ENCODE measurements around the gene LY6G6F.

The LY6G6F gene

DNA sequence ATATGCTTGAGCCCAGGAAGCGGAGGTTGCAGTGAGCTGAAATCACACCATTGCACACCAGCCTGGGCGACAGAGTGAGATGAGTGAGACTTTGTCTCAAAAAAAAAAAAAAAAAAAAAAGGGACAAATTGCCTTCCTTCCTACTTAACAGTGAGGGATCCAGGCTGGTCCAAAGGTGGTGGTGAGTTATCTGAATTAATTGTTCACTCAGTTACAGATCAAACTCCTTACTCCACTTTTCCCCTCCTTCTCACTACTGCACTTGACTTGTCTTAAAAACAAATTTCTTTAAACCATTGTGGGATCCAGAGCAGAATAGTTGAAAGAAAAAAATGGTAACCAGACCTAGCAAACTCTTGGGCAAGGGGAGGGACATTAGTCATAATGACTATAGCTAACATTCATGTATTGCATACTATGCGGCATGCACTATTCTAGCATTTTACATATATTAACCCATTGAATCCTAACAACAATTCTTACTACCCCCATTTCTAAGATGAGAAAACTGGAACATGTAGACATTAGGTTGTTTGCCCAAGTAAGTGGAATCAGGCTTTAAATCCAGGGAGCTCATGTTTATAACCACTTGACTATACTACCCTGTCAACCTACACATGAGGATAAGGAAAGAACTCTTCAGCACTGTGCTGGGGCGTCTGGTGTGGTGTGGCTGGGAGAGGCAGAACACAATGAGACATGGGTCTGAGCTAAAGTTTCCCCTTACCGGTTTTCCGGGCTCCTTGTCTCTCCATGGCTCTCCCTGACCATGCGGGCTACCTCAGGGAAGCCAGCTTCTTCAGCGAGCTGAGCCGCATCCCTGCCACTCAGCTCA, 43.3 kb upstream of the LY6G6F start:
- TF ChIP-seq TCF12 (IDR thresholded peaks at IDR 0.05; ENCODE audit: low read depth) = no peak
- no peak for TF ChIP-seq YY1 (IDR thresholded peaks at IDR 0.05; ENCODE audit: low read depth)
- TF ChIP-seq, protein P1, sequence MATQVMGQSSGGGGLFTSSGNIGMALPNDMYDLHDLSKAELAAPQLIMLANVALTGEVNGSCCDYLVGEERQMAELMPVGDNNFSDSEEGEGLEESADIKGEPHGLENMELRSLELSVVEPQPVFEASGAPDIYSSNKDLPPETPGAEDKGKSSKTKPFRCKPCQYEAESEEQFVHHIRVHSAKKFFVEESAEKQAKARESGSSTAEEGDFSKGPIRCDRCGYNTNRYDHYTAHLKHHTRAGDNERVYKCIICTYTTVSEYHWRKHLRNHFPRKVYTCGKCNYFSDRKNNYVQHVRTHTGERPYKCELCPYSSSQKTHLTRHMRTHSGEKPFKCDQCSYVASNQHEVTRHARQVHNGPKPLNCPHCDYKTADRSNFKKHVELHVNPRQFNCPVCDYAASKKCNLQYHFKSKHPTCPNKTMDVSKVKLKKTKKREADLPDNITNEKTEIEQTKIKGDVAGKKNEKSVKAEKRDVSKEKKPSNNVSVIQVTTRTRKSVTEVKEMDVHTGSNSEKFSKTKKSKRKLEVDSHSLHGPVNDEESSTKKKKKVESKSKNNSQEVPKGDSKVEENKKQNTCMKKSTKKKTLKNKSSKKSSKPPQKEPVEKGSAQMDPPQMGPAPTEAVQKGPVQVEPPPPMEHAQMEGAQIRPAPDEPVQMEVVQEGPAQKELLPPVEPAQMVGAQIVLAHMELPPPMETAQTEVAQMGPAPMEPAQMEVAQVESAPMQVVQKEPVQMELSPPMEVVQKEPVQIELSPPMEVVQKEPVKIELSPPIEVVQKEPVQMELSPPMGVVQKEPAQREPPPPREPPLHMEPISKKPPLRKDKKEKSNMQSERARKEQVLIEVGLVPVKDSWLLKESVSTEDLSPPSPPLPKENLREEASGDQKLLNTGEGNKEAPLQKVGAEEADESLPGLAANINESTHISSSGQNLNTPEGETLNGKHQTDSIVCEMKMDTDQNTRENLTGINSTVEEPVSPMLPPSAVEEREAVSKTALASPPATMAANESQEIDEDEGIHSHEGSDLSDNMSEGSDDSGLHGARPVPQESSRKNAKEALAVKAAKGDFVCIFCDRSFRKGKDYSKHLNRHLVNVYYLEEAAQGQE (IDR thresholded peaks at IDR 0.05; ENCODE audit: low read depth) = no peak

DNA sequence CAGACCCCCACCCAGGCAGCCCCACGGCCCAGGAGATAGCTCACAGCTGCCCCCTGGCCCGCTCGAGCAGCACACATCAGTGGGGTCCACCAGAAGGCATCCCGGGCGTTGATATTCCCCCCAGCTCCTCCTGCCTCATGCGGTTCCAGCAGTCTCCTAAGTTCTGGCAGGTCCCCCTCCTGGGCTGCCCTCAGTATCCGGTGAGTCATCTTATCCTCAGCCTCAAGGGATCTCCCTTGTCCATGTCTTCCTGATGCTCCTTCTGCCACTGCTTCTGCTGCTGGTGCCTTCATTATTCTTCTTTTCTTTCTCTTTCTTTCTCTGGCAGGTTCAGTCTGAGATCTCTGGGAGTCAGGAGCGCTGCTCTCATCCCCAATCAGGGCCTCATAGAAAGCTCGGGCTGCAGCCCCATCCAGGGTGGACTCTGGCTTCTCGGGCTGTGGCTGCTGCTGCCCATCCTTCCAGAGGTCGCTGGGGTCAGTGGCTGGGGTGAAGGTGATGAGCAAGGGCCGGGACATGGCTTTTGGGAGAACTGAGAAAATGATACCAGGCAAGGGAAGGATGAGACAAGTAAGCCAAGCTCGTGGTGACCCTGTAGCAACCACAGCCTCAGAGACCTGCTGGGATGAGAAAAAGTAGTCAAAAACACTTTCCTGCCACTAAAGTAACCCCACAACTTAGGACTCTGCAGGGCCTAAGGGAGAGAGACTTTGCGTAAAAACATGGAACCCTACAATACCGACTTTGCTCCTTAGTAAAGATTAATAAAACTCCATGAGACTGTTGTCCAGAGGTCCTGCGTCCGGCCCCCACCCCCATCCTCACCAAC, 42.5 kb upstream of the LY6G6F start:
- TF ChIP-seq EP300 (IDR thresholded peaks at IDR 0.05; ENCODE audit: borderline replicate concordance) = no peak
- TF ChIP-seq, protein P2, sequence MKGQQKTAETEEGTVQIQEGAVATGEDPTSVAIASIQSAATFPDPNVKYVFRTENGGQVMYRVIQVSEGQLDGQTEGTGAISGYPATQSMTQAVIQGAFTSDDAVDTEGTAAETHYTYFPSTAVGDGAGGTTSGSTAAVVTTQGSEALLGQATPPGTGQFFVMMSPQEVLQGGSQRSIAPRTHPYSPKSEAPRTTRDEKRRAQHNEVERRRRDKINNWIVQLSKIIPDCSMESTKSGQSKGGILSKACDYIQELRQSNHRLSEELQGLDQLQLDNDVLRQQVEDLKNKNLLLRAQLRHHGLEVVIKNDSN (IDR thresholded peaks at IDR 0.05) = no peak
- TF ChIP-seq, protein P3, sequence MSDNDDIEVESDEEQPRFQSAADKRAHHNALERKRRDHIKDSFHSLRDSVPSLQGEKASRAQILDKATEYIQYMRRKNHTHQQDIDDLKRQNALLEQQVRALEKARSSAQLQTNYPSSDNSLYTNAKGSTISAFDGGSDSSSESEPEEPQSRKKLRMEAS (IDR thresholded peaks at IDR 0.05) = no peak
- TF ChIP-seq, protein P1 (IDR thresholded peaks at IDR 0.05; ENCODE audit: low read depth) = no peak

DNA sequence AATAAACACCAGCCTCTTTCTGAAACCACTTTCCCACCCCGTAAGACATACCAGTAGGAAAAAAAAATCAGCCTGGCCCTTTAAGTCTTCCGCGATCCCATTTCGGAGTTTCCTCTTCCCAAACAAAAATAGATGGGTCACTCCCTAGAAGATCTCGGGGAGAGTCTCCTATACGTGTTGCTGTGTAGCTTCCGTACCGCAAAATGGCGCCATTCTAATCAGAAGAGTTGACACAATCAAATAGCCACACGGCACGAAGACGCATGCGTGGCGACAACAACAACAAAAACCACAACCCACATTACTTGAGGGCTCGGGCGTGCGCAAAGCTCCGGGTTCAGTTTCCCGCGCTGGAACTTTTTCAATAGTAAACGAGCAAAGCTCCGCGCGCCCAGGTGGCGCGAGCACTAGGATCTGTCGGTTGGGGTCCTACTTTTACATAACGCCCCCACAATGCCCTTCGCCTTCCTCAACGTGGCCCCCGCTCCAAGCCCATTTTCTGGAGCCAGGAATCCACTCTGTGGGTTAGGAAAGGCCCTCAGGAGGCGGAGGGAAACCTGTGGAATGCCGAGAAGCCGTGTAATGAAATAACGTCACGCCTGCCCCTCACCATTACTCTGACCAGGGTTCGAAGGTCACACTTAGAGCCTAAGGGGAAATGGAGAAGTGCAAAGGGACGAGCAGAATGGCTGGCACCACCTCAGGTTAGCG, 41.7 kb upstream of the LY6G6F start, which contains the start of gene GPANK1:
GPANK1 (minus strand) TSS at position 208 of the 711 bp plus-strand sequence. CDS start 519 bp downstream, outside the sequence.
- TF ChIP-seq TCF12 (IDR thresholded peaks at IDR 0.05; ENCODE audit: low read depth) = peak; percentile 62; the same call in 1 of the 2 replicates
- TF ChIP-seq ZBTB7A (IDR thresholded peaks at IDR 0.05; ENCODE audit: low read depth) = no peak
- TF ChIP-seq, protein P1 (IDR thresholded peaks at IDR 0.05; ENCODE audit: low read depth) = no peak
- TF ChIP-seq, protein P3 (IDR thresholded peaks at IDR 0.05) = peak; percentile 95
- TF ChIP-seq, protein P2 (IDR thresholded peaks at IDR 0.05) = no peak
- TF ChIP-seq TEAD4 (IDR thresholded peaks at IDR 0.05) = no peak
- no peak for TF ChIP-seq RAD21 (IDR thresholded peaks at IDR 0.05; ENCODE audit: low read depth)
- no peak for TF ChIP-seq EP300 (IDR thresholded peaks at IDR 0.05; ENCODE audit: borderline replicate concordance)
- peak; percentile 61 for TF ChIP-seq CEBPB (IDR thresholded peaks at IDR 0.05)
- no peak for TF ChIP-seq EGR1 (IDR thresholded peaks at IDR 0.05)
- TF ChIP-seq NFIC (IDR thresholded peaks at IDR 0.05) = peak; percentile 57
- peak; percentile 96 for TF ChIP-seq YY1 (IDR thresholded peaks at IDR 0.05; ENCODE audit: low read depth)
- TF ChIP-seq FOXM1 (IDR thresholded peaks at IDR 0.05; ENCODE audit: borderline replicate concordance, low read depth) = peak; percentile 57; the same call in 1 of the 2 replicates
- peak; percentile 39 for TF ChIP-seq TAF1 (IDR thresholded peaks at IDR 0.05; ENCODE audit: low read depth)
- TF ChIP-seq CREB1 (IDR thresholded peaks at IDR 0.05; ENCODE audit: low read depth) = peak; percentile 40; the same call in 1 of the 2 replicates

Measured in Ishikawa (cell line).